EL (cell line): ENCODE results near the gene KCNC1.

Source experiments
- DNase-seq: peaks from one replicate; pipeline ENCODE4 v3.0.0-alpha.2; 2016

KCNC1 gene

GRCh38 chr11:17734418-17734911 is at the start of gene KCNC1:
Gene KCNC1 (plus strand): TSS chr11:17734781. CDS start chr11:17736003, 1,222 bp downstream.
- DNase-seq = peak; percentile 34

- DNase-seq = peak; percentile 48
Observed at GRCh38 chr11:17686231-17686980, 48.2 kb upstream of the KCNC1 start.

- DNase-seq = peak; percentile 65
Observed at GRCh38 chr11:17687946-17688670, 46.5 kb upstream of the KCNC1 start.

GRCh38 chr11:17691550-17691949 is 43.0 kb upstream of the KCNC1 start:
- no peak for DNase-seq

GRCh38 chr11:17691976-17692375 is 42.6 kb upstream of the KCNC1 start:
- no peak for DNase-seq

GRCh38 chr11:17692931-17693330 is 41.6 kb upstream of the KCNC1 start:
- DNase-seq = no peak

GRCh38 chr11:17693531-17693930 is 41.0 kb upstream of the KCNC1 start:
- no peak for DNase-seq

GRCh38 chr11:17694494-17695110 is 40.0 kb upstream of the KCNC1 start:
- DNase-seq = no peak

GRCh38 chr11:17695454-17696441 is 38.8 kb upstream of the KCNC1 start:
- DNase-seq = no peak

GRCh38 chr11:17696741-17697140 is 37.8 kb upstream of the KCNC1 start:
- no peak for DNase-seq

- DNase-seq = no peak
Observed at GRCh38 chr11:17697175-17697949, 37.2 kb upstream of the KCNC1 start.

- peak; percentile 16 for DNase-seq
Observed at GRCh38 chr11:17699147-17700114, 35.1 kb upstream of the KCNC1 start.

- DNase-seq = no peak
Observed at GRCh38 chr11:17700991-17701390, 33.6 kb upstream of the KCNC1 start.

GRCh38 chr11:17702876-17703275 is 31.7 kb upstream of the KCNC1 start:
- DNase-seq = no peak

- peak; percentile 34 for DNase-seq
Observed at GRCh38 chr11:17703951-17704350, 30.6 kb upstream of the KCNC1 start.

GRCh38 chr11:17707830-17708229 is 26.8 kb upstream of the KCNC1 start:
- no peak for DNase-seq

- no peak for DNase-seq
Observed at GRCh38 chr11:17711836-17712235, 22.7 kb upstream of the KCNC1 start.

GRCh38 chr11:17713851-17714250 is 20.7 kb upstream of the KCNC1 start:
- no peak for DNase-seq

GRCh38 chr11:17714356-17714854 is 20.2 kb upstream of the KCNC1 start:
- DNase-seq = no peak

GRCh38 chr11:17714870-17715269 is 19.7 kb upstream of the KCNC1 start:
- no peak for DNase-seq
